Measurements from ENCODE around the gene PTPN4. TPM values are rescaled to one million over a fixed set of nuclear protein-coding genes. Genes with fewer than 3 reads are reported as not detected.

The PTPN4 gene
- total RNA-seq, 1 donor from 2014 or later: 45.4 TPM

- Histone ChIP-seq H3K9me3 (replicated peaks) (no peaks in the 10 kb centered on the region), H3K36me3 (no peaks in the 10 kb centered on the region), H3K27ac (replicated peaks) (peak overlapping the region; percentile 34), H3K27me3 (ENCODE audit: low read depth) (no peaks in the 10 kb centered on the region), H3K4me3 (no peak overlapping the region), H3K4me1 (peaks cover 12% of the 10 kb centered on the region)
- peak; percentile 42 for TF ChIP-seq CTCF (IDR thresholded peaks at IDR 0.05; ENCODE audit: borderline replicate concordance)
- peak; percentile 27 for DNase-seq
- intact Hi-C loops (cut with micrococcal nuclease): no loop called here
Observed at GRCh38 chr2:119721462-119721861, 38.3 kb upstream of the PTPN4 start.

DNA sequence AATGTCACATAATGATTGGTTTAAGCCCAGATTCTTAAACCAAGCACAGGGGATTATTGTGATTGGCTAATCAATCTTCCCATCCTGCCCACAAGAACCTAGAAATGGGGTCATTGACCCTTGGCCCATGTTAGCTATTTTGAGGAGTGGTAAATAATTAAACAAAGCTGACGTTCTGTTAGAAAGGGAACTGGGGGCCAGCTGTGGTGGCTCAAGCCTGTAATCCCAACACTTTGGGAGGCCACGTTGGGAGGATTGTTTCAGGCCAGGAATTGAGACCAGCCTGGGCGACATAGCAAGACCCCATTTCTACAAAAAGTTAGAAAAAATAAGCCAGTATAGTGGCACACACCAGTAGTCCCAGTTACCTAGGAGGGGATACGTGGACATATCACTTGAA lies 37.8 kb upstream of the PTPN4 start:
- no peaks in the 10 kb centered on the region for H3K27me3 ChIP-seq (ENCODE audit: low read depth)
- no peak for TF ChIP-seq CTCF (IDR thresholded peaks at IDR 0.05; ENCODE audit: borderline replicate concordance)
- DNase-seq: no peak
- H3K27ac ChIP-seq (replicated peaks): peak overlapping the region; percentile 34
- intact Hi-C loops (cut with micrococcal nuclease): no loop called here
- no peaks in the 10 kb centered on the region for H3K9me3 ChIP-seq (replicated peaks)
- H3K36me3 ChIP-seq: no peaks in the 10 kb centered on the region
- H3K4me1 ChIP-seq: peaks cover 12% of the 10 kb centered on the region
- no peak overlapping the region for H3K4me3 ChIP-seq

GRCh38 chr2:119723186-119723585 lies 36.5 kb upstream of the PTPN4 start:
- no peak overlapping the region for H3K4me3 ChIP-seq
- H3K4me1 ChIP-seq: peaks cover 12% of the 10 kb centered on the region
- H3K27me3 ChIP-seq (ENCODE audit: low read depth): no peaks in the 10 kb centered on the region
- intact Hi-C loops (cut with micrococcal nuclease): no loop called here
- no peak overlapping the region for H3K27ac ChIP-seq (replicated peaks)
- H3K36me3 ChIP-seq: no peaks in the 10 kb centered on the region
- no peak for TF ChIP-seq CTCF (IDR thresholded peaks at IDR 0.05; ENCODE audit: borderline replicate concordance)
- no peaks in the 10 kb centered on the region for H3K9me3 ChIP-seq (replicated peaks)
- no peak for DNase-seq

- H3K4me1 ChIP-seq: peaks cover 12% of the 10 kb centered on the region
- H3K4me3 ChIP-seq: no peak overlapping the region
- H3K27ac ChIP-seq (replicated peaks): no peak overlapping the region
- intact Hi-C loops (cut with micrococcal nuclease): no loop called here
- no peak for TF ChIP-seq CTCF (IDR thresholded peaks at IDR 0.05; ENCODE audit: borderline replicate concordance)
- no peaks in the 10 kb centered on the region for H3K9me3 ChIP-seq (replicated peaks)
- H3K27me3 ChIP-seq (ENCODE audit: low read depth): no peaks in the 10 kb centered on the region
- no peaks in the 10 kb centered on the region for H3K36me3 ChIP-seq
- no peak for DNase-seq
Observed at GRCh38 chr2:119723784-119724467, 35.8 kb upstream of the PTPN4 start.

DNA sequence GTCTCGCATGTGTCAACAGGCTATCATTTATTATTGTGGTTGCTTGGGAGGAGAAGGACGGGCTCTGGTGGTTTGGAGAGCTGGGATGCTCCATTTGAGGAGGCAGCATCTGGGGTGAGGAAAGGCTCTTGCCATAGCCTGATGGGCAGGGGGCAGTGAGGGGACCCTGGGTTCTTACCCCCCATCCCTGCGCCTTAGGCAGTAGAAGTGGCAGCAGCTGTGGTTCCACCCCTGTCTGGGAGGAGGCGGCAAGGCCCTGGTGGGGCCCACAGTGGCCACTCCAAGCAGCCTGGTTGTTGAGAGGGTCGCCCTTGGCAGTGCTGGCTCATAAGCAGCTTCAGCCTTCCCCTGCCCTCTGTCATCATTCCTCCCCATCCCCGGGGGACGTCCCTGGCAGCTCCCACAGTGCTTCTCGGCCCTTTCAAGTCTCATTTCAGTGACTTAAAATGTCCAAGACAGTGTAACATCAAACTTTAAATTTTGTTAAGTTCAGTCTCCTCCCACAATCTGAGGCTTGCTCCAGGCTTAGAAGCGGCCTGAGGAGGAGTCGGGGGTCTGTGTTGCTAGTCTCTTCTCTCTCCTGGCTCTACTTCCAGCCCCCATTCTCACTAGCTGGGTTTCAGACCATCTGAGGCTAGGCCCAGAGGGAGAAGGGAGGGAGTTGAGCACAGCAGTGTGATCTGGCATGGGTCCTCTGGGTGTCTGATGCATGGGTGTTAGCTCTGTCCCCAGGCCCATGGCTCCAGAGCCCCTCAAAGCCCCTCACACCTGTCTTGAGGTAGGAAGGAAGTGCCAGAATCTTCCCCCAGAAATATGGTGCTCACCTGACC lies 34.9 kb upstream of the PTPN4 start:
- no peak for DNase-seq
- Histone ChIP-seq H3K4me3 (no peak overlapping the region), H3K27ac (replicated peaks) (no peak overlapping the region), H3K9me3 (replicated peaks) (no peaks in the 10 kb centered on the region), H3K4me1 (peaks cover 12% of the 10 kb centered on the region), H3K27me3 (ENCODE audit: low read depth) (no peaks in the 10 kb centered on the region), H3K36me3 (no peaks in the 10 kb centered on the region)
- intact Hi-C loops (cut with micrococcal nuclease): no loop called here
- TF ChIP-seq CTCF (IDR thresholded peaks at IDR 0.05; ENCODE audit: borderline replicate concordance): no peak
